NCI-H1436 treated with DMSO at 0.1 percent for 48 hours (cell line): ENCODE results near the gene INHBB.
"Not testable (repeated sequence)": the region's sequence is repeated elsewhere in the genome, so short reads cannot be mapped to it uniquely, and the experiment has no call there.

ENCODE experiments used
- DNase-seq: peaks from one replicate; lab custom pipeline; 2025; lab: John Stamatoyannopoulos, UW

INHBB gene

GRCh38 chr2:120316071-120316470, 29.9 kb upstream of the INHBB start:
- DNase-seq: no peak

DNA sequence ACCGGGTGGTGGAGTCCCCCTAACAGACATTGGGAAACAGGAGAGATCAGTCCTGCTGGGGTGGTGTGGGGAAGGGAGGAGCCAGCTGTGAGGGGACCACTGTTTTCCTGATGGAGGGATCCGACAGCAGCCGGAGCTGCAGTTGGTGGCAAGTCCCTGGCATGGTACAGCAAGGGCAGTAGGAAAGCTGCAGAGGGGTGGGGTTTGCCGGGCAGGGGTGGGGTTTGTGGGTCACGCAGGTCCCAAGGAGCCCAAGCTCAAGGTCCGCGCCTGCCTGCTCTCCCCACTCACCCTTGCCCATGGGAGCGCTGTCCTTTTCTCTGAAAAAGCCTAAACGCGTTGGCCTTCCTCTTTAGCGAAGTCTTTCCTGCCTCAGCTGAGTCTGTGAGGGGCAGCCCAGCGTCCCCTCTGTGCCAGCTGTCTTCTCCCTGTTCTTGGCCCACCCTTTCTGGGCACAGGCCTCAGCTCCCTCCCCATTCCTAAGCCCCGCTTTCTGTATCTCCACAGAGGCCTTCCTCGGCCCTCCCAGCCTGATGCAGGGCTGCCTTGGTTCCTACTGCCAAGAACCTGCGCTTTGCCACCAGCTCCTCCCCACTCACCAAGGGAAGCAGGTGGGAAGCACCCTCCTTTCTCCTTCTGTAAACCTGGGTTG, 29.3 kb upstream of the INHBB start:
- DNase-seq: no peak

- no peak for DNase-seq
These were observed 28.8 kb upstream of the INHBB start for GRCh38 chr2:120317180-120317533.

GRCh38 chr2:120317916-120318315, 28.0 kb upstream of the INHBB start:
- DNase-seq: no peak

DNA sequence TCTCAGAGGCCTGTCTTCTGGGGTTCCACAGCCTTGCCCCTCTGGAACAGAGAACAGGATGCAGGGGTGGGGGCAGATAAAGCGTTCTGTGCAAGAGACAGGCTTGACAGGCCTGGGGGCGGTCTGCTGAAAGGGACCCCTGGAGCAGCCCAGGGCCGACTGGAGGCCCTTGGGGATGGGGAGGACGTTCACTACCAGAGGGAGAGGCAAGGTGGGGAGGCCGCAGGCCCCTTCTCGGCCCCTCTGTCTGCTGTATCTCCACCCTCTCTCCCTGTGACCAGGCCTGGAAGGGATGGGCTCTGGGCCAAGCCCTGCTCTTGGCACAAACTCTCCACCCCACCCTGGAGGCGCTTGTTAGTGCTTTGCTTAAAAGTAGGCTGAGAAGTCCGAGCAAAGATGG, 27.3 kb upstream of the INHBB start:
- no peak for DNase-seq

GRCh38 chr2:120319123-120319522, 26.8 kb upstream of the INHBB start:
- no peak for DNase-seq

DNA sequence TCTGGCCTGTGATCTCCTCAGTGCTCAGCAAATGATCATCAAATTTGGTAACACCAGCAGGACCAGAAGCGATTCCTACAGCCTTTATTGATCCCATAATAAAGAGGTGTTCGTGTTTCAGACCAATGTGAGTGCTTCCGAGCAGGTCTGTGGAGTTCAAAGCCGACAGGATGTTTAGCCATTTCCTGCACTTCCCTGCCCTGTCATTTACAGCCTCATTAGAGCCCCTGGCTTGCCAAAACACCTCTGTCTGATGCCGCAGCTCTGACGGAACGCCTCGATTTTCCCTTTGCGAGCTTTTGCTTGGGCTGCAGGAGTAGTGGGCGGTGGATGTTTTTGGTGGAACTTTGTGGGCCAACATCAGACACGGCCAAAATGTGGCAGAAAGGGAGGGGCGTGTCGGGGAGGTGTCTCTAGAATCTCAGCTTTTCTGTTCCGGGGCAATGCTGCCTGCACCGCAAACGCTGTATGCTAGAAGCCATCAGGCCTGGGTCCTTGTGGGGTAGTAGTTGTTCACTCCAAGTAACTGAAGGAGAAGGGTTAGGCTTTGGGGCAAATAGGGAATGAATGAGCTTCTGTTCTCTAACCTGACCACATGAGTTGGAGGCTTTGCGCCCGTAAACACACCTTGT, 26.1 kb upstream of the INHBB start:
- no peak for DNase-seq

GRCh38 chr2:120320318-120320851, 25.6 kb upstream of the INHBB start:
- no peak for DNase-seq

DNA sequence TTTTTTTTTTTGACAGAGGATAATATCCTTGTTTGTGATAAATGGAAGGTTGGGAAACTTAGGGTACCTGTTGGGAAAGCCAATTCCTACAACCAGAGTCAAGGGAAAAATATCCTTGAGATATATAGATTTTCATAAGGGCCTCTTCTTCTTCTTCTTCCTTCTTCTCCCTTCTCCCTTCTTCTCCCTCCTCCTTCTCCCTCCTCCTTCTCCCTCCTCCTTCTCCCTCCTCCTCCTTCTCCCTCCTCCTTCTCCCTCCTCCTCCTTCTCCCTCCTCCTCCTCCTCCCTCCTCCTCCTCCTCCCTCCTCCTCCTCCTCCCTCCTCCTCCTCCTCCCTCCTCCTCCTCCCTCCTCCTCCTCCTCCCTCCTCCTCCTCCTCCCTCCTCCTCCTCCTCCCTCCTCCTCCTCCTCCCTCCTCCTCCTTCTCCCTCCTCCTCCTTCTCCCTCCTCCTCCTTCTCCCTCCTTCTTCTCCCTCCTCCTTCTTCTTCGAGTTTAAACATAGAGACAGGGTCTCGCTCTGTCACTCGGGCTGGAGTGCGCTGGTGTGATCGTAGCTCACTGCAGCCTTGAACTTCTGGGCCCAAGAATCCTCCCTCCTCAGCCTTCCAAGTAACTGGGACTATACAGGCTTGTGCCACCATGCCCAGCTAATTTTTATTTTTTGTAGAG, 24.9 kb upstream of the INHBB start:
- not testable (repeated sequence) for DNase-seq

DNA sequence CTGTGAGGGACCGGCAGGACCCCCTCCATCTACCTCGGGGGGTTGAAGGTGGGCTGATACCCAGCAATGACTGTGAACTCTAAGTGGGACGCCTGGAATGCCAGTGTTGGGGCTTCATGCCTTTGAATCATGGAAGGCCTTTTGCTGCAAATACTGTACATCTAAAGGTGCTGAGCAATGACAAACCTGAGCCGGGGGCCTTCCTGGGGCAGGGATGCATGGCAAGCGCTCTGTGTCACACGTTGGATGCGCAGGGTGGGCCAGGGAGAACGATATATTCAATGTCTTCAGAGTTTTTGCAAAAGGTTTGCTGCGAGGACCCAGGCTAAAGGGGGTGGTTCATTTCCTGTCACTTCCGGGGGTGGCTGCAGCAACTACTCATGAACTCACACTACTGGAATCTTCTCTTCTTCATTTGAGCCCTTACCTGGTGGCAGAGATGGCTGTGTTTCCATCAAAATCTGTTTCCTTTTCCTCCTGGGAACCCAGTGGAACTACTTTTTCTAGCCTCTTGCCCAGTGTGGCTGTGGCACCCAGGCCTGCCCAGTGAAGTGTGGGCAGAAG, 24.1 kb upstream of the INHBB start:
- no peak for DNase-seq

GRCh38 chr2:120322329-120322728, 23.6 kb upstream of the INHBB start:
- DNase-seq: no peak

- DNase-seq: no peak
These were observed 22.7 kb upstream of the INHBB start for GRCh38 chr2:120323214-120323613.

DNA sequence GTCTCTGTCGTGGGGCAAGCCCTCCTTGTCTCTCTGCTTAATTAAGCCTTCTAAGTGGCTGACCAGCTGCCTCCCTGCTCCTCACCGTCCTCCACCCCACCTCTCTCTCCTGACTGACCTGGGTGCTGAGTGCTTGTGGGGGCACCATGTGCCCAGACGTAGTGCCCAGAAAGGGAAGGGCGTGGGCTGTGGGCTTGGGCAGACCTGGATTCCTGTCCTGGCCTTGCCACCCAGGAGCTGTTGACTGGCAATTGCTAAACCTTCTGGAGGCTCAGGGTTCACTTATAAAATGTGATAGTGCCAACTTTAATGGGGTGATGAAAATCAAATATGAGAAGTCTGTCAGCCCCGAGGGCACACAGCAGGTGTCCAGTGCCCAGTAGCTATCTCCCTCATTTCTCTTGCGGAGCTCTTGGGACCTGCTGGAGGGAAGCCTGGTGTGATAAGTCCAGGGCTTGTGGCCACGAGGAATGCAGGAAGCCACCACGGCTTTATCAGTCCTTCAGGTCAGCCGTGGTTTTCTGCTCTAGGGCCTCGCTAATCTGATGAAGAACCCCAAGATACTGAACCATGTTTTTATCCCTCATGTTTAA, 22.0 kb upstream of the INHBB start:
- no peak for DNase-seq

DNA sequence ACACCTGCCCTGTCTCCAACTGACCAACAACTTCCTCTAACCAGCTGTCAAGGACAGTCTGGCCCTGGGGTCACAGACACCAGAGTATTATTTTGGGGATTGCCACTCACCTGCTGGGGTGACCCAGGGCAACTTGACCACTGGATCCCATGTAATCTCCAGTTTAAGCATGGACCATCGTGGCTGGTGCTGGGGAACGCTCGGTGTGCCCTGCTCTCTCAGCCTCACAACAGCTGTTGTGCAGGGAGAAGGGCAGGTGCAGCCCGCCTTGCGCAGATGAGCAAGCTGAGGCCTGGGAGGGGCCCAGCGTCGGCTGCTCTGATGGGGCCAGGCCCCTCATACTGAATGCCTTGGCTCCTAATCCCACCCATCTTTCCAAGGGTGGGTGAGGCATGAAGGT, 21.0 kb upstream of the INHBB start:
- no peak for DNase-seq

- DNase-seq: no peak
These were observed 19.9 kb upstream of the INHBB start for GRCh38 chr2:120326066-120326465.

- DNase-seq: no peak
These were observed 14.8 kb upstream of the INHBB start for GRCh38 chr2:120330946-120331822.

DNA sequence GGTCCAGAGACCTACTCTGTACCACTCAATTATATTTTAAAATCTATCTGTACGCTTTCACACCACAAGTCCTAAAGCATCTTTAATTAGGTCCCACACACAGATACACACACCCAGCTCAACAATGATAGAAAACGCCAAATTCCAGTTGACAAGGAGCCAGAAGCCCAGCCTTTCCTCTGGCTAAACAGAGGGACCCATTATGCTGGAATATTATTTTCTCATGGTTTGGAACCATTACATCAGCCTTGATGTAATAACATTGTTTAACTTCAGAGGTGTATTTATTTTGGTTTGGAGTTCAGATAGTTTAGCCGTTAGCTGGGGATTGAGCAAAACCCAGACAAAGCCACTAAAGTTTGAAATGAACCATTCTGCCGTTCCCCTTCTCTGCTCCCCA, 14.0 kb upstream of the INHBB start:
- no peak for DNase-seq

DNA sequence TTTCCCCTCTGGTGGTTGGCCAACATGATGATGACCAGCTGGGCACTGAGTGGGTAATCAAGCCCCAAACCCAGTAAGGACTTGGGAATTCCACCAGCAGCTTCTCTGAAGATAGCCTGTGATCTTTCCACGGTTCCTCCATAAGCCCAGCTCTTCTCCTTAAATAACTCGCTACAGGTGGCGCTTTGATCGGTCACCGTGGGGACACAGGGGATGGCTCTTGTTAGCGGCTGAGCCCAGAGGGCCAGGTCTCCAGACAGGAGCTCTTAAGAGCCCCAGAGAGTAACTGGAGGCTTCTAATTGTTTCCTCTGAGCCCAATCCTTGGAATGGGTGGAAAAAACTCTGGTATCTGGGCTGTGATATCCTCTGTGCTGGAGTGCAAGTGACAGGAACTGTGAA, 13.6 kb upstream of the INHBB start:
- DNase-seq: no peak

DNA sequence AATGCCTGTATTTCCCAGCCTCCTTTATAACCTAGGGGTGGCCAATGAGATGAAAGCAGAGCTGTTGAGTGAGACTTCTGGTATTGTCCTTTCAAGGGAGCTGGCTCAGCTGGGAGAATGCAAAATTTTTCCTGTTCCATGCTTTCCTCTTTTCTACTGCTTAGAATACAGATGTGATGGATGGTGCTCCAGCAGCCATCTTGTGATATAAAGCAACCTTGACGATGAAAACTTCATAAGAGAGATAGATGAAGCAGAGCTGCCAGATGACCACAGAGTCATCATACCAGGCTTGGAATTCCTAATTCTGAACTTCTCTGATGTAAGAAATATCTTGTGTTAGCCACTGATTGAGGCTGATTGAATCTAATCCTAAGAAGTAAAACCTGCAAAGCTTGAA, 11.9 kb upstream of the INHBB start:
- no peak for DNase-seq

GRCh38 chr2:120336749-120337148, 9.2 kb upstream of the INHBB start:
- no peak for DNase-seq

DNA sequence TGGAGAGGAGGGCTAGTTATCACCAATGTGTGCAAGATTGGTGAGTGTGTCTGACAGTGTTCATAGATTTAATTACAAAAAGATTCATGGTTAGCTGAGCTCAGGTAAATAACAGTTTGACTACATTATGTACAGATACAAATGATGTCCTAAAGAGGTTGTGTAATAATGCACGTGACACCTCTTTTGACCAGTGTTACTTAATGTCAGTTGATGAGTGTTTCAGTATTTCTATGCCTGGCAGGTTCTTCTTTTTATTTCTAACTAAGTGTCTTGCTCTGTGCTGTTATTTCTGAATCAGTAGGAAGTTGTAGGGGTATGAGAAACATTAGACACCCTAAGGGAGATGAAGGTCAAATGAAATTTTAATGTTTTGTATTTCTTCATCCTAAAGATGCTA, 7.9 kb upstream of the INHBB start:
- DNase-seq: no peak

- DNase-seq: no peak
These were observed 4.0 kb upstream of the INHBB start for GRCh38 chr2:120341977-120342376.
